Adrenal gland (tissue), 12 donors: ENCODE results near the gene STMN1. TPM values are rescaled to one million over a fixed set of nuclear protein-coding genes. Genes with fewer than 3 reads are reported as not detected.

Source experiments
- DNase-seq, 7 donors: peaks; one replicate each; pipeline ENCODE4 v3.0.0-alpha.2; 2019 to 2020
- H3K27ac ChIP-seq, 5 donors: fragments of 200-600 bp; sonication (generic) in 4 of 5; 1 replicate in 3 of 5; 2 replicates in 2 of 5; pipeline versions ENCODE4 v1.5.1 to v1.8.0; 2016 to 2020; ENCODE audit warnings: mild to moderate bottlenecking in 1 of 5
- H3K27me3 ChIP-seq: fragments of 200-600 bp; 2 replicates; pipeline ENCODE4 v1.8.0; 2021
- H3K36me3 ChIP-seq, 2 donors: fragments of 200-600 bp; replicated peaks in 1 of 2; 1 replicate in 1 of 2; 2 replicates in 1 of 2; pipeline versions ENCODE4 v1.5.1 to v1.8.0; 2018 to 2022
- H3K4me1 ChIP-seq, 2 donors: fragments of 200-600 bp; replicated peaks in 1 of 2; 1 replicate in 1 of 2; 2 replicates in 1 of 2; pipeline versions ENCODE4 v1.5.1 to v1.8.0; 2018 to 2021
- H3K4me3 ChIP-seq, 4 donors: fragments of 200-600 bp; sonication (generic) in 3 of 4; one replicate each; pipeline ENCODE4 v1.5.1; 2016 to 2018
- H3K9me3 ChIP-seq, 3 donors: fragments of 200-600 bp; sonication (generic) in 1 of 3; replicated peaks in 1 of 3; 1 replicate in 2 of 3; 2 replicates in 1 of 3; pipeline versions ENCODE4 v1.5.1 to v1.8.0; 2016 to 2021
- CTCF ChIP-seq, 6 experiments: fragments of 450-650 bp in 4 of 6; fragments of 200-600 bp in 2 of 6; sonication (generic) in 1 of 6; IDR thresholded peaks; 1 replicate in 5 of 6; 2 replicates in 1 of 6; pipeline versions ENCODE4 v1.5.1 to v1.8.0; 2016 to 2021; ENCODE audit warnings: antibody characterized with exemption in 6 of 6, mild to moderate bottlenecking in 2 of 6, moderate library complexity in 1 of 6
- POLR2A ChIP-seq, 2 donors: fragments of 450-650 bp; IDR thresholded peaks; one replicate each; pipeline ENCODE4 v1.6.1; 2017; ENCODE audit warnings: antibody characterized with exemption in 2 of 2, mild to moderate bottlenecking in 2 of 2, moderate library complexity in 1 of 2
- WGBS, 4 donors: extraction: QIAGEN DNeasy Blood & Tissue Kit in 2 of 4; methylation state at CpG; one replicate each; pipeline versions ENCODE4 v1.1.5 to v1.1.7; 2013 to 2017; 5-methylcytosine and 5-hydroxymethylcytosine counted together
- intact Hi-C, 2 donors: fragments of 100-400 bp; cut with DNase I; formaldehyde crosslinking; loops; one replicate each; pipeline versions ENCODE4 v1.14.1 to v1.15.0; 2022 to 2023
- polyA plus RNA-seq, 3 donors: library from polyadenylated mRNA; stranded (reverse); fragments of 200-250 nt in 2 of 3; fragments of 350-450 nt in 1 of 3; fragmentation: Illumina TruSeq in 1 of 3; extraction: RNeasy Lipid Tissue Mini Kit (QIAGEN cat#74804) in 1 of 3; gene quantifications; one replicate each; pipeline ENCODE4 v1.2.3, GENCODE V29; 2013 to 2014
- total RNA-seq, 9 donors: library from RNA; depleted of rRNA in 4 of 9; stranded (reverse); fragments of >200 nt in 4 of 9; fragments of 120-200 nt in 1 of 9; fragmentation: NEBNext Ultra II Directional in 1 of 9; extraction: Animal tissue kit (Norgen Biotek cat#: 25700) in 1 of 9; gene quantifications; one replicate each; pipeline versions ENCODE4 v1.1.0 to v1.2.4, GENCODE V29; 2013 to 2023
- donor health status: healthy with polysubstance abuse.
- donor health status: Bipolar disorder and iron deficiency.
- donor health status: DM: yes; HTN: yes; CAD: no.
- donor health status: DM: no; HTN: no; CAD: no.
- donor health status: DM: no; HTN: no; CAD: no.
- donor health status: DM: yes; HTN: yes; CAD: no.

STMN1 gene
- total and polyA plus RNA-seq, 12 donors, result 7.9 to 242 (median 28.0) TPM

- intact Hi-C loops, result no loop called here
- no peak overlapping the region for H3K27ac ChIP-seq
Measured at GRCh38 chr1:25890239-25891034, 15.8 kb downstream of the STMN1 start.

GRCh38 chr1:25889470-25889869 is 16.7 kb downstream of the STMN1 start:
- TF ChIP-seq CTCF (IDR thresholded peaks at IDR 0.05) (peak in 3 of 6 experiments; percentile 19 to 39 (median 37)), POLR2A (IDR thresholded peaks at IDR 0.05) (no peak)
- H3K36me3 ChIP-seq, result no peaks in the 10 kb centered on the region
- intact Hi-C loops, result no loop called here
- H3K9me3 ChIP-seq, result no peaks in the 10 kb centered on the region
- no peaks in the 10 kb centered on the region for H3K27me3 ChIP-seq
- peak overlapping the region in 1 of 5 donors; percentile 4 for H3K27ac ChIP-seq
- WGBS, 4 donors, result 57 to 63% (median 59%) methylated on average over 3 of the region's 3 CpGs
- peaks cover 0 to 9% of the 10 kb centered on the region in 2 donors for H3K4me1 ChIP-seq
- DNase-seq, result no peak
- no peak overlapping the region for H3K4me3 ChIP-seq

More at GRCh38 chr1:25890239-25891034, 15.8 kb downstream of the STMN1 start:
- H3K36me3 ChIP-seq, result no peaks in the 10 kb centered on the region
- TF ChIP-seq POLR2A (IDR thresholded peaks at IDR 0.05), result no peak
- TF ChIP-seq CTCF (IDR thresholded peaks at IDR 0.05), result no peak
- DNase-seq, result no peak
- no peaks in the 10 kb centered on the region for H3K27me3 ChIP-seq
- H3K4me3 ChIP-seq, result no peak overlapping the region
- peaks cover 0 to 12% of the 10 kb centered on the region in 2 donors for H3K4me1 ChIP-seq
- no peaks in the 10 kb centered on the region for H3K9me3 ChIP-seq
- 81 to 90% (median 90%) methylated on average over 9 to 10 of the region's 10 CpGs for WGBS, 4 donors

- TF ChIP-seq POLR2A (IDR thresholded peaks at IDR 0.05) (no peak), CTCF (IDR thresholded peaks at IDR 0.05) (no peak)
- Histone ChIP-seq H3K27ac (no peak overlapping the region), H3K4me1 (peaks cover 0 to 9% of the 10 kb centered on the region in 2 donors), H3K27me3 (no peaks in the 10 kb centered on the region), H3K4me3 (no peak overlapping the region), H3K36me3 (no peaks in the 10 kb centered on the region), H3K9me3 (no peaks in the 10 kb centered on the region)
- DNase-seq, result no peak
- intact Hi-C loops, result no loop called here
- 75 to 91% (median 78%) methylated on average over 7 of the region's 7 CpGs for WGBS, 4 donors
Measured at GRCh38 chr1:25888426-25888987, 17.7 kb downstream of the STMN1 start.

- WGBS, 4 donors, result 90 to 100% (median 93%) methylated on average over 1 of the region's 1 CpG
Measured at GRCh38 chr1:25885602-25886001, 20.6 kb downstream of the STMN1 start.

More at GRCh38 chr1:25885602-25886001, 20.6 kb downstream of the STMN1 start:
- Histone ChIP-seq H3K9me3 (no peaks in the 10 kb centered on the region), H3K4me3 (no peak overlapping the region), H3K4me1 (peaks cover 0 to 6% of the 10 kb centered on the region in 2 donors), H3K27me3 (no peaks in the 10 kb centered on the region), H3K27ac (no peak overlapping the region), H3K36me3 (no peaks in the 10 kb centered on the region)
- TF ChIP-seq POLR2A (IDR thresholded peaks at IDR 0.05) (no peak), CTCF (IDR thresholded peaks at IDR 0.05) (no peak)
- DNase-seq, result no peak
- intact Hi-C loops, result no loop called here
